MM.1S (cell line): Measurements from ENCODE around the gene RHOB.

Experiments
- DNase-seq: peaks from one replicate; pipeline ENCODE4 v3.0.0-alpha.2; 2015
- H2AFZ ChIP-seq: fragments of 300-600 bp; sonication (generic); 2 replicates; pipeline ENCODE4 v1.6.0; 2016; ENCODE audit warnings: antibody characterized with exemption, low read length
- H3F3A ChIP-seq: fragments of 300-600 bp; sonication (generic); 2 replicates; pipeline ENCODE4 v1.6.1; 2016; ENCODE audit warnings: mild to moderate bottlenecking, antibody characterized with exemption, low read length, moderate library complexity, mixed read lengths; ENCODE audit not compliant: insufficient read depth
- H3K27ac ChIP-seq: fragments of 300-600 bp; sonication (generic); 2 replicates; pipeline ENCODE4 v1.5.1; 2016; ENCODE audit warnings: mild to moderate bottlenecking, low read length
- H3K27me3 ChIP-seq: fragments of 300-600 bp; sonication (generic); replicated peaks from 2 replicates; pipeline ENCODE4 v1.6.0; 2016; ENCODE audit warnings: low read length; ENCODE audit not compliant: insufficient read depth
- H3K36me3 ChIP-seq: fragments of 300-600 bp; sonication (generic); replicated peaks from 2 replicates; pipeline ENCODE4 v1.6.1; 2016; ENCODE audit warnings: mild to moderate bottlenecking, low read length, mixed read lengths; ENCODE audit not compliant: insufficient read depth
- H3K4me1 ChIP-seq: fragments of 300-600 bp; sonication (generic); 2 replicates; pipeline ENCODE4 v1.6.1; 2016; ENCODE audit warnings: low read length, mixed read lengths
- H3K4me2 ChIP-seq: fragments of 300-600 bp; sonication (generic); 2 replicates; pipeline ENCODE4 v1.6.0; 2016; ENCODE audit warnings: low read depth, low read length
- H3K4me3 ChIP-seq: fragments of 300-600 bp; sonication (generic); 2 replicates; pipeline ENCODE4 v1.5.1; 2016; ENCODE audit warnings: low read length, mixed read lengths
- H3K79me2 ChIP-seq: fragments of 300-600 bp; sonication (generic); 2 replicates; pipeline ENCODE4 v1.6.1; 2016; ENCODE audit warnings: mixed run types, low read length, mixed read lengths
- H3K9ac ChIP-seq: fragments of 300-600 bp; sonication (generic); 2 replicates; pipeline ENCODE4 v1.6.1; 2016; ENCODE audit warnings: low read length, mixed read lengths
- H3K9me2 ChIP-seq: fragments of 300-600 bp; sonication (generic); replicated peaks from 2 replicates; pipeline ENCODE4 v1.6.1; 2016; ENCODE audit warnings: mild to moderate bottlenecking, low read length, mixed read lengths; ENCODE audit not compliant: insufficient read depth
- H3K9me3 ChIP-seq: fragments of 300-600 bp; sonication (generic); replicated peaks from 2 replicates; pipeline ENCODE4 v1.6.1; 2016; ENCODE audit warnings: mild to moderate bottlenecking, low read length, mixed read lengths; ENCODE audit not compliant: insufficient read depth
- H4K20me1 ChIP-seq: fragments of 300-600 bp; sonication (generic); 2 replicates; pipeline ENCODE4 v1.6.1; 2016; ENCODE audit warnings: mild to moderate bottlenecking, low read length, moderate library complexity, mixed read lengths; ENCODE audit not compliant: insufficient read depth
- EZH2 ChIP-seq: fragments of 300-600 bp; sonication (generic); optimal IDR thresholded peaks from 2 replicates; pipeline ENCODE3; 2017; ENCODE audit warnings: low read depth, mild to moderate bottlenecking, antibody characterized with exemption, low read length, mixed read lengths
- EZH2phosphoT487 ChIP-seq: fragments of 300-600 bp; sonication (generic); IDR thresholded peaks from 2 replicates; pipeline ENCODE4 v1.6.1; 2018; ENCODE audit warnings: antibody characterized with exemption, low read length
- TF ChIP-seq, protein P1 (sequence below): fragments of 300-600 bp; sonication (generic); IDR thresholded peaks from 2 replicates; pipeline ENCODE4 v1.5.1; 2016; ENCODE audit warnings: antibody characterized with exemption, low read length, mixed read lengths

Gene RHOB

DNA sequence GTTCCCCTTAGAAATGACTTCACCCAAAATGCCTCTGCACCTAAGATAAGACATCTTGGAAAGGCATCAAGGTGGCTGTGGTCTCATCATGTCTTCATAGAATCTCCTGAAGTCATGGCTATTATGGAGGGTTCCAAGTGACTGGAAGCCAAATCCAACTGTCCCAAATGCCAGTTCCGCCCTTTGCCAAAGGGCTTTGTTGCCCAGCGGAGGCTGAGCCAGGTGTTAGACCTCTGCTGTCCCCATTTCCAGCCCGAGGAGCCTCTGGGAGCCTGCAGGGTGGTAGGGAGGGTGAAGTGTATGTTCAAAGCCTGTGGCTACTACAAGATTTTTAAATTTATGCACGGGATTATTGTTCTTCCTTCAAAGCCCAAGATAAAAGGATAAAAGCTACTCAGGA is 25.7 kb downstream of the RHOB start:
- H3K79me2 ChIP-seq: no peaks in the 10 kb centered on the region
- TF ChIP-seq EZH2 (no peak), EZH2phosphoT487 (no peak)
- TF ChIP-seq, protein P1, sequence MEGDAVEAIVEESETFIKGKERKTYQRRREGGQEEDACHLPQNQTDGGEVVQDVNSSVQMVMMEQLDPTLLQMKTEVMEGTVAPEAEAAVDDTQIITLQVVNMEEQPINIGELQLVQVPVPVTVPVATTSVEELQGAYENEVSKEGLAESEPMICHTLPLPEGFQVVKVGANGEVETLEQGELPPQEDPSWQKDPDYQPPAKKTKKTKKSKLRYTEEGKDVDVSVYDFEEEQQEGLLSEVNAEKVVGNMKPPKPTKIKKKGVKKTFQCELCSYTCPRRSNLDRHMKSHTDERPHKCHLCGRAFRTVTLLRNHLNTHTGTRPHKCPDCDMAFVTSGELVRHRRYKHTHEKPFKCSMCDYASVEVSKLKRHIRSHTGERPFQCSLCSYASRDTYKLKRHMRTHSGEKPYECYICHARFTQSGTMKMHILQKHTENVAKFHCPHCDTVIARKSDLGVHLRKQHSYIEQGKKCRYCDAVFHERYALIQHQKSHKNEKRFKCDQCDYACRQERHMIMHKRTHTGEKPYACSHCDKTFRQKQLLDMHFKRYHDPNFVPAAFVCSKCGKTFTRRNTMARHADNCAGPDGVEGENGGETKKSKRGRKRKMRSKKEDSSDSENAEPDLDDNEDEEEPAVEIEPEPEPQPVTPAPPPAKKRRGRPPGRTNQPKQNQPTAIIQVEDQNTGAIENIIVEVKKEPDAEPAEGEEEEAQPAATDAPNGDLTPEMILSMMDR: no peak

GRCh38 chr2:20473128-20473527 is 26.3 kb downstream of the RHOB start:
- no peaks in the 10 kb centered on the region for H3K9me3 ChIP-seq
- H3K4me1 ChIP-seq: no peaks in the 10 kb centered on the region
- no peaks in the 10 kb centered on the region for H3K9me2 ChIP-seq
- no peak overlapping the region for H3K9ac ChIP-seq
- no peaks in the 10 kb centered on the region for H4K20me1 ChIP-seq
- no peaks in the 10 kb centered on the region for H3K27me3 ChIP-seq
- H3K27ac ChIP-seq: no peak overlapping the region
- no peaks in the 10 kb centered on the region for H3F3A ChIP-seq
- no peaks in the 10 kb centered on the region for H3K36me3 ChIP-seq
- H3K4me2 ChIP-seq: no peak overlapping the region
- TF ChIP-seq EZH2phosphoT487: no peak
- no peak for TF ChIP-seq EZH2
- TF ChIP-seq, protein P1: no peak
- no peak overlapping the region for H2AFZ ChIP-seq
- no peaks in the 10 kb centered on the region for H3K79me2 ChIP-seq
- no peak overlapping the region for H3K4me3 ChIP-seq
- no peak for DNase-seq

More for the DNA sequence above, 25.7 kb downstream of the RHOB start:
- Histone ChIP-seq H4K20me1 (no peaks in the 10 kb centered on the region), H3K4me1 (no peaks in the 10 kb centered on the region), H3K9me2 (no peaks in the 10 kb centered on the region), H3K36me3 (no peaks in the 10 kb centered on the region), H2AFZ (no peak overlapping the region), H3K27me3 (no peaks in the 10 kb centered on the region), H3K9me3 (no peaks in the 10 kb centered on the region), H3F3A (no peaks in the 10 kb centered on the region), H3K9ac (no peak overlapping the region), H3K4me3 (no peak overlapping the region), H3K4me2 (no peak overlapping the region), H3K27ac (no peak overlapping the region)
- no peak for DNase-seq

GRCh38 chr2:20474757-20475566 is 28.1 kb downstream of the RHOB start:
- Histone ChIP-seq H3K27me3 (no peaks in the 10 kb centered on the region), H3K9ac (no peak overlapping the region), H3K36me3 (no peaks in the 10 kb centered on the region), H2AFZ (no peak overlapping the region), H4K20me1 (no peaks in the 10 kb centered on the region), H3K27ac (no peak overlapping the region), H3F3A (no peaks in the 10 kb centered on the region), H3K79me2 (no peaks in the 10 kb centered on the region), H3K4me3 (no peak overlapping the region), H3K4me2 (no peak overlapping the region), H3K4me1 (no peaks in the 10 kb centered on the region), H3K9me3 (no peaks in the 10 kb centered on the region), H3K9me2 (no peaks in the 10 kb centered on the region)
- TF ChIP-seq, protein P1: no peak
- no peak for TF ChIP-seq EZH2
- no peak for TF ChIP-seq EZH2phosphoT487
- no peak for DNase-seq
